ENCODE data around the gene VWDE. TPM values are rescaled to one million over a fixed set of nuclear protein-coding genes. Genes with fewer than 3 reads are reported as not detected.

VWDE gene
- total RNA-seq, 1 donor from 2014 or later = 23.8 TPM

GRCh38 chr7:12383377-12383776 lies 20.3 kb downstream of the VWDE start:
- Mint-ChIP-seq H3K27me3 (ENCODE audit: low read depth) (no peaks in the 10 kb centered on the region), H3K36me3 (peaks cover 26% of the 10 kb centered on the region), H3K4me3 (no peak overlapping the region), H3K27ac (no peak overlapping the region), H3K9me3 (peaks cover 4% of the 10 kb centered on the region), H3K4me1 (peaks cover 28% of the 10 kb centered on the region)
- no peak for DNase-seq (ENCODE audit: low spot score in 2 of 2, unreplicated experiment in 2 of 2)
- TF ChIP-seq CTCF (IDR thresholded peaks at IDR 0.05; ENCODE audit: unreplicated experiment) = no peak

- Mint-ChIP-seq H3K4me3 (no peak overlapping the region), H3K27ac (no peak overlapping the region), H3K4me1 (peaks cover 16% of the 10 kb centered on the region), H3K36me3 (peaks cover 27% of the 10 kb centered on the region), H3K27me3 (ENCODE audit: low read depth) (no peaks in the 10 kb centered on the region), H3K9me3 (no peaks in the 10 kb centered on the region)
- no peak for DNase-seq (ENCODE audit: low spot score in 2 of 2, unreplicated experiment in 2 of 2)
- no peak for TF ChIP-seq CTCF (IDR thresholded peaks at IDR 0.05; ENCODE audit: unreplicated experiment)
Measured at GRCh38 chr7:12378389-12378788, 25.3 kb downstream of the VWDE start.

- Mint-ChIP-seq H3K36me3 (peaks cover 28% of the 10 kb centered on the region), H3K4me1 (peaks cover 17% of the 10 kb centered on the region)
- no peak for TF ChIP-seq CTCF (IDR thresholded peaks at IDR 0.05; ENCODE audit: unreplicated experiment)
Measured at GRCh38 chr7:12377406-12377805, 26.3 kb downstream of the VWDE start.

GRCh38 chr7:12373580-12374263 lies 29.9 kb downstream of the VWDE start:
- H3K4me1 Mint-ChIP-seq = peaks cover 10% of the 10 kb centered on the region
- H3K27me3 Mint-ChIP-seq (ENCODE audit: low read depth) = no peaks in the 10 kb centered on the region
- peaks cover 15% of the 10 kb centered on the region for H3K36me3 Mint-ChIP-seq
- DNase-seq (ENCODE audit: low spot score in 2 of 2, unreplicated experiment in 2 of 2) = no peak
- no peak for TF ChIP-seq CTCF (IDR thresholded peaks at IDR 0.05; ENCODE audit: unreplicated experiment)
- H3K4me3 Mint-ChIP-seq = no peak overlapping the region
- H3K27ac Mint-ChIP-seq = no peak overlapping the region
- no peaks in the 10 kb centered on the region for H3K9me3 Mint-ChIP-seq

More at GRCh38 chr7:12377406-12377805, 26.3 kb downstream of the VWDE start:
- Mint-ChIP-seq H3K9me3 (no peaks in the 10 kb centered on the region), H3K27me3 (ENCODE audit: low read depth) (no peaks in the 10 kb centered on the region), H3K27ac (no peak overlapping the region), H3K4me3 (no peak overlapping the region)
- no peak for DNase-seq (ENCODE audit: low spot score in 2 of 2, unreplicated experiment in 2 of 2)

- H3K27ac Mint-ChIP-seq = no peak overlapping the region
- no peak for DNase-seq (ENCODE audit: low spot score in 2 of 2, unreplicated experiment in 2 of 2)
- H3K36me3 Mint-ChIP-seq = peaks cover 11% of the 10 kb centered on the region
- no peaks in the 10 kb centered on the region for H3K27me3 Mint-ChIP-seq (ENCODE audit: low read depth)
- peaks cover 10% of the 10 kb centered on the region for H3K4me1 Mint-ChIP-seq
- no peak overlapping the region for H3K4me3 Mint-ChIP-seq
- no peaks in the 10 kb centered on the region for H3K9me3 Mint-ChIP-seq
- no peak for TF ChIP-seq CTCF (IDR thresholded peaks at IDR 0.05; ENCODE audit: unreplicated experiment)
Measured at GRCh38 chr7:12370249-12370648, 33.4 kb downstream of the VWDE start.
